Central memory CD8-positive, alpha-beta T cell (primary cell): ENCODE measurements around the gene KIF13A.

Experiments used
- ATAC-seq: fragments of 150-1000 bp; cut with Tn5 transposase; replicated peaks from 2 replicates; pipeline ENCODE4 v1.10.0; 2022; ENCODE audit warnings: mild to moderate bottlenecking, moderate FRiP score, moderate number of reproducible peaks; ENCODE audit not compliant: poor library complexity, severe bottlenecking; ENCODE audit errors: extremely low read depth
- DNase-seq, 2 donors: peaks; one replicate each; pipeline ENCODE4 v3.0.0; 2021; ENCODE audit warnings: low spot score in 2 of 2
- H3K27ac Mint-ChIP-seq: one replicate; pipeline ENCODE4 v1.8.0; 2022; ENCODE audit warnings: low read depth, mild to moderate bottlenecking, moderate library complexity, mixed read lengths
- H3K27me3 Mint-ChIP-seq: one replicate; pipeline ENCODE4 v1.8.0; 2022; ENCODE audit warnings: mixed read lengths
- H3K36me3 Mint-ChIP-seq: one replicate; pipeline ENCODE4 v1.8.0; 2022; ENCODE audit warnings: mild to moderate bottlenecking, moderate library complexity, mixed read lengths; ENCODE audit not compliant: insufficient read depth
- H3K4me1 Mint-ChIP-seq: one replicate; pipeline ENCODE4 v1.8.0; 2022; ENCODE audit warnings: mixed read lengths
- H3K4me3 Mint-ChIP-seq: one replicate; pipeline ENCODE4 v1.8.0; 2022; ENCODE audit warnings: mild to moderate bottlenecking, moderate library complexity, mixed read lengths
- H3K9me3 Mint-ChIP-seq: one replicate; pipeline ENCODE4 v1.8.0; 2022; ENCODE audit warnings: mixed read lengths

KIF13A gene

DNA sequence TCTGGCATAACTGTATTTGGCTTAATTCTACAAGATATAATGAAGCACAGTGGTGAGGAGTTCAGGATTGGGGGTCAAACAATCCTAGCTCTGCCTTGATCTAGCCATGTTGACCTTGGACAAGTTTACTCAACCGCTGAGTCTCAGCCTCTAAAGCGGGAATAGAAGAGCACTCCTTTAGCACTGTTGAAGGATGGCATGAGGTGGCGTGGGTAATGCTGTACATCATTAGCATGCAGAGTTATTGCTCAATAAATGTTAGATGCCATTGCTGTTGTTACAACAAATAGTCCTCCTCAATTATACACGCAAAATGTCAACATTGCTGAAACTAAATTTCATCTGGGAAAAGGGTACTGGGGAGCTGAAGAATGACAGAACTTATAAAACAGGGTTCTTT lies 78.6 kb downstream of the KIF13A start:
- H3K9me3 Mint-ChIP-seq = no peaks in the 10 kb centered on the region
- ATAC-seq = no peak
- H3K27ac Mint-ChIP-seq = no peak overlapping the region
- no peaks in the 10 kb centered on the region for H3K4me1 Mint-ChIP-seq
- H3K27me3 Mint-ChIP-seq = peaks cover 46% of the 10 kb centered on the region
- DNase-seq = no peak
- H3K4me3 Mint-ChIP-seq = no peak overlapping the region
- no peaks in the 10 kb centered on the region for H3K36me3 Mint-ChIP-seq

DNA sequence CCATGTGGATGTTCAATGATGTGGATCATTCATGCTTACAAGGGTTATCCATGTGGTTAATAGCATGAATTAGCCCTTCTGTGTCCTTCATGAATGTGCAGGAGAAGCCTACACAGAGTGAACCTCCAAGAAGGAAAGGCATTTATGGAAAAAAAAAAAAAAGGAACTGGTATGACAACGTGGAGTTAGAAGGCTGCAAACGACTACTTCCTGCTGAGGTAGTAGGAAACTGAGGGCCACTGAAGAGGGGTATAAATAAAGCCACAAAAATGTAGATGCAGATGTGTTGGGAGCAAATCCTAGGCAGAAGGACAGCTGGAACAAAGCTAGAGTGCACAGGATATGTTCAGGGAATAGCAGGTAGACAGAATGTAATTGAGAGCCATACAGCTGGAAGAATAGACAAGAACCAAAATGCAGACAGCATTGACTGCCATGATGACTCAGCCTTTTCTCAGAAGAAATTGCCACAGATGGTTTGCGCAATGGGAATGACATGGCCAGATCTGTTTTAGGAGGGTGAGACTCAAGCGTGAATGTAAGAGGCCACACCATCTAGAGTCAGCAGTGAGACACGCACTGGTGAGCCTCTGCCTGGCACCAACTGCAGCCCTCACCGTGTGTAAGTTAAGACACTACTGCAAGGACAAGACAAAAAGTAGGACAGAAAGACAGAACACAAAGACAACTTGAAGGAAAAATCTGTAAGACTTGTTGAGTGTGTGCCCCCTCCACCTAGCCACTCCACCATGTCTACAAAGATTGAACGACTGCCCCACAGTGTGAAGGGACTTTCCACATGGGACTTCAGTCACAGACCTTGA lies 79.8 kb downstream of the KIF13A start:
- no peaks in the 10 kb centered on the region for H3K36me3 Mint-ChIP-seq
- ATAC-seq = no peak
- H3K27me3 Mint-ChIP-seq = peaks cover 50% of the 10 kb centered on the region
- H3K27ac Mint-ChIP-seq = no peak overlapping the region
- no peaks in the 10 kb centered on the region for H3K4me1 Mint-ChIP-seq
- no peak overlapping the region for H3K4me3 Mint-ChIP-seq
- no peaks in the 10 kb centered on the region for H3K9me3 Mint-ChIP-seq
- no peak for DNase-seq

DNA sequence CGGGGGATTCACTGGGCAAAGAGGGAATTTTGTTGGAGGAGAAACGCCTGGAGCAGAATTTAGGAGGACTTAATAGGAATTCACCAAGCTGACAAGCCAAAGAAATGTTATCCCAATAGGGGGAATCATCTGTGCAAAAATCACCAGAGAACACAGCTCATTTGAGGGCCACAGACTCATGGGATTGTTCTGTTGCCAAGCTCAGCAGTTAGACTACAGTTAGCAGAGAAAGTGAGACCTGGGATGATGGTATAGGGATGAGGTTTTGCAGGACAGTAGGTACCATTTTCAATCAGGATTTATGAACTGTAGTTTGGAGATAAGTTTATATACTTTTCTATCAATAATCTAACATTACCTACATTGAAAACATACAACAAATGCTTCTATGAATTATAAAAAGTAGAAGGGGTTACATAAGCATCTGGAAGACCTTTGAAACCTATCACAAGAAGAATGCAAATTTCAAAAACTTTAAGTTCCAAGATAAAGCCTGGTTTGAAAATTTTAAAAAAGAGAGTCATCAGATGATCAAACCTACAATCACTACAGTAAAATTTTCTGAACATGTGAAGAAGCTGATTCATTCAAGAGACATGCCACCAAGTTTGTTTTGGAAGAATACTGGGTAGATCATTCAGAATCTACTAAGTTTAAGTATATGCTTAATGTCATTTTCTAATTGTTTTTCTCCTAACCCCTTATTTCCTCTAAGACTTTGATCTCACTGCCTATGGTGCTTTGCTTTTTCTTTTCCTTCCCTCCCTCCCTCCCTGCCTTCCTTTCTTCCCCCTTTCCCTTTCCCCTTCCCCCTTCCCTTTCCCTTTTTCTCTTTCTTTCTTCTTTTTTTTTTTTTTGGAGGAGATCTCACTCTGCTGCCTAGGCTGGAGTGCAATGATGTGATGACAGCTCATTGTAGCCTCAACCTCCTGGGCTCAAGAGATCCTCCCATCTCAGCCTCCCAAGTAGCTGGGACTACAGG lies 81.5 kb downstream of the KIF13A start:
- H3K9me3 Mint-ChIP-seq = no peaks in the 10 kb centered on the region
- ATAC-seq = no peak
- H3K4me1 Mint-ChIP-seq = no peaks in the 10 kb centered on the region
- no peak for DNase-seq
- peaks cover 56% of the 10 kb centered on the region for H3K27me3 Mint-ChIP-seq
- H3K36me3 Mint-ChIP-seq = no peaks in the 10 kb centered on the region
- no peak overlapping the region for H3K4me3 Mint-ChIP-seq
- H3K27ac Mint-ChIP-seq = no peak overlapping the region

DNA sequence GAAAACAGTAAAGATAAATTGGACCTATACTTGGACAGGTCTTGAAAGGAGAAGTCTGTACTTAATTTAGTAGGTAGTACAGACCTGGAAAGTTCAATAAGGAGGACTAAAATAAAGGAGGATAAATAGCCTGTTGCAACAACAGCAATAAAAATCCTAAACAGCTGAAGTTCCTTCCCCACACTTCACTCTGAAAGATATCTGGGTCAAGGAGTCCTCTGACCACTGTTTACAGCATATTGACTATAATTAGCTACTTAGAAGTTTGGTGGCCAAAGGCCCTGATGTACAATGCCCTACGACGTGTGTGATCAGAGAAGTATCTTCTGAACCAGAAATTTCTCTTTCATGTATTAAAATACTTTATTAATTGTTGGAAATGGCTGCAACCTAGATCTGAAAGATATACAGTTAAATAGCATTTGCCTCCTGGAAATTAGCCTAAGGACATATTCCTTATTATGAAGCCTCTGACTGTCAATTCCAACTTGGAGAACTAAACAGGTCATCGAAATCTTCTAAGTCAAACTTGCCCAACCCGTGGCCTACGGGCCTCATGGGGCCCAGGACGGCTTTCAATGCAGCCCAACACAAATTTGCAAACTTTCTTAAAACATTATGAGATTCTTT lies 82.8 kb downstream of the KIF13A start:
- H3K27me3 Mint-ChIP-seq = peaks cover 56% of the 10 kb centered on the region
- no peaks in the 10 kb centered on the region for H3K4me1 Mint-ChIP-seq
- no peaks in the 10 kb centered on the region for H3K36me3 Mint-ChIP-seq
- no peak for ATAC-seq
- H3K9me3 Mint-ChIP-seq = no peaks in the 10 kb centered on the region
- no peak for DNase-seq
- no peak overlapping the region for H3K4me3 Mint-ChIP-seq
- no peak overlapping the region for H3K27ac Mint-ChIP-seq

DNA sequence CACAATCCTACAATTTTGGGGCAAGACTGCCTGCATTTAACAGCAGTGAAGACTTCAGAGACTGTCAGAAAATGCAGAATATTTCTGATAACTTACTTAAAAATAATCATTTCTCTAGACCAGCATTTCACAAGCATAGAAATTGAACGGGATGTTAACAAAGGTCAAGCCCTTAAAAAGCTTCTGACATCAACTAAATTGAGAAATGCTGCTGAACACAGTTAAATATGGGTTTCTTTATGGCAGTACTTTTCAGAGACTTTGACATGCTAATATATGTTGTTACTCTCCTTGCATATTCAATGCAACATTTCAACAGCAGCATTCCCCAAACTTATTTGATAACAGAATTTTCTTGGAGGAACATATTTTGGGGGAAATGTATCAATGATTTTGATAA lies 84.5 kb downstream of the KIF13A start:
- Mint-ChIP-seq H3K9me3 (no peaks in the 10 kb centered on the region), H3K4me1 (no peaks in the 10 kb centered on the region), H3K27ac (no peak overlapping the region), H3K27me3 (peaks cover 52% of the 10 kb centered on the region), H3K4me3 (no peak overlapping the region), H3K36me3 (no peaks in the 10 kb centered on the region)
- ATAC-seq (no peak), DNase-seq (no peak)

DNA sequence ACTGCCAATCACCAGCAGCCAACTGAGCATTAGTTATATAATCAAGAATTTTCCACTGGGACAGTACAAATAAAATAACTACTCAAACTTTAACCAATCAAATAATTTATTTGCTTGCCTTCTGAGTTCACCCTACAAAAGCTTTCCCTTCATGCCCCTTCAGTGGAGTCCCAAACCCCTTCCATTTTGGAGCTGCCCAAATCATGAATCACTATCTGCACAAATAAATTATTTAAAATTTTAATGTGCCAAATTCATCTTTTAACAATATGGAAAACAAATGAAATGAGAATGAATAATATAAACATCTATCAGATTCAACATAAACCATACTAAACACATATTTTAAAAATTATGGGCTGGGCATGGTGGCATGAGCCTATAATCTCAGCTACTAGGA lies 85.9 kb downstream of the KIF13A start:
- H3K4me3 Mint-ChIP-seq = no peak overlapping the region
- H3K4me1 Mint-ChIP-seq = no peaks in the 10 kb centered on the region
- ATAC-seq = no peak
- peaks cover 51% of the 10 kb centered on the region for H3K27me3 Mint-ChIP-seq
- H3K27ac Mint-ChIP-seq = no peak overlapping the region
- H3K36me3 Mint-ChIP-seq = no peaks in the 10 kb centered on the region
- H3K9me3 Mint-ChIP-seq = peaks cover 7% of the 10 kb centered on the region
- DNase-seq = no peak

DNA sequence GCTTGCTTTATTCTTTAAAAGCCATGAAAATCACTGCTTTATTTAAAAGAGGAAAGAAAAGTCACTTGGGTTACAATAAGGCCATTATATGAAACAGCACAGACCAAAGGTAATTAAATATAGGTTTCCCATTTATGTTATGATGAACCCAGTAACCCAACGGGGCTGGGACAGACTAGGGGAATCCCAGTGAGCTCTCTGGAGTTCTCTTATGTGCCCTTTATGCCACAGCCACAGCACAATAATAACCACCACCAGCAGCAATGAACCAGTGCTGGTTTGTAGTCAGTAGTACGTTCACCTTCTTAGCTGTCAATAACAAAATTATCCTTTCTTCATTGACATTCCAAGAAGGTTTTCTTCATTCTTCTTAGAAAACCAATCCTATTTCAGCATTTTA lies 87.4 kb downstream of the KIF13A start:
- Mint-ChIP-seq H3K4me3 (no peak overlapping the region), H3K9me3 (peaks cover 16% of the 10 kb centered on the region), H3K27ac (no peak overlapping the region), H3K27me3 (peaks cover 42% of the 10 kb centered on the region), H3K36me3 (no peaks in the 10 kb centered on the region), H3K4me1 (no peaks in the 10 kb centered on the region)
- ATAC-seq = no peak
- DNase-seq = no peak

DNA sequence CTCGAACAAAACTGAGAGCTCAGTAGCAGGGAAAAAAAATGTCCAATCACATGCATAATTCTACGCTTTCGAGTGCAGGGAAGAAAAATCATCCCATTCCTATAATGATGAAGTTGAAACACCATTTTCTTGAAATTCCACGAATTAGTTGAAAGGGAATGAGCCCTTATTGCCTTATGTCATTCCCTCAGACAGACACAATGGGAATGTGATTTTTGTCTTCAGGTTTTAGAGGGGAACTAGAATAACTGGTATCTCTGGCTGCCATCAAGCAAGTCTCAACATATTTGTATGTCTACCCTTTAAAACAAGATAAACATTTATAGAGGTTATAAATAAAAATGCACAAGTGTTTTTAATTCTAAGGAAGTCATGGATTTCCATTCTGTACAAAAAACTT lies 87.9 kb downstream of the KIF13A start:
- peaks cover 39% of the 10 kb centered on the region for H3K27me3 Mint-ChIP-seq
- no peaks in the 10 kb centered on the region for H3K4me1 Mint-ChIP-seq
- H3K4me3 Mint-ChIP-seq = no peak overlapping the region
- H3K36me3 Mint-ChIP-seq = no peaks in the 10 kb centered on the region
- no peak for ATAC-seq
- DNase-seq = no peak
- H3K27ac Mint-ChIP-seq = no peak overlapping the region
- peaks cover 16% of the 10 kb centered on the region for H3K9me3 Mint-ChIP-seq

DNA sequence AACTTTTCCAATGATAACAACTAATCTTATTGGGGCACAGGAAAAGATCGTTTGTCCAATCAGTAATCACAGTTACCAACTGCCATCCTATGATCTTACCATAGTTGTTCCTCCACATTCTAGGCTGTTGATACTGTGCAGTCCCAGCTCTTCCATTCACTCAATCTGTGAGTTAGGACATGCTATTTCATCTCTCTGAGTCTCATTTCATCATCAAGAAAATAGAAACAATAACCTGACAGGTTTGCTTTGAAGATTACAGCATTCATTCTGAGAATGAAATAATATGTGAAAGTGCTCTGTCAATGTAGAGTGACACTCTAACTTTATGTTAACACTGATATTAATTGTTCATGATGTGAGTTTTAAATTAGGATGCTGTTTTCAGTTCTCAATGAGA lies 89.8 kb downstream of the KIF13A start:
- peaks cover 16% of the 10 kb centered on the region for H3K9me3 Mint-ChIP-seq

DNA sequence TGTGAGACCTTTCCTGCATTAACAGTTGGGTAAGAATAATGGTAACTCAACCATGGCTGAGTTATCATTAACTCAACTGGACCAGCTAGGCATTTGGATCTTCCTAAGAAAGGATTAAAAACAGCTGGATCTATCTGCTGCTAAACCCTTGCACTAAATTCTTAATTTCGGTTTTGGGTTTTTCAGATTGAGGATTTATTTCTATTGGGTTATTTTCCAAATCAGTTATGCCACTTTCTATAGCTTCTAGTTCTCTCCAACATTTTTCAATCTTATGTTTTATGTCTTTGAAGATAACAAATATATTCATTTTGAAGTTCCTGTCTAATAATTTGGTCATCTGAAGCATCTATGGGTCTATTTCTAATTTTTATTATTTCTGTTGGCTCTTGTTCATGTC lies 92.5 kb downstream of the KIF13A start:
- Mint-ChIP-seq H3K4me1 (no peaks in the 10 kb centered on the region), H3K36me3 (no peaks in the 10 kb centered on the region)

More for the DNA sequence above, 89.8 kb downstream of the KIF13A start:
- no peaks in the 10 kb centered on the region for H3K4me1 Mint-ChIP-seq
- DNase-seq = no peak
- ATAC-seq = no peak
- peaks cover 25% of the 10 kb centered on the region for H3K27me3 Mint-ChIP-seq
- H3K27ac Mint-ChIP-seq = no peak overlapping the region
- H3K4me3 Mint-ChIP-seq = no peak overlapping the region
- H3K36me3 Mint-ChIP-seq = no peaks in the 10 kb centered on the region

DNA sequence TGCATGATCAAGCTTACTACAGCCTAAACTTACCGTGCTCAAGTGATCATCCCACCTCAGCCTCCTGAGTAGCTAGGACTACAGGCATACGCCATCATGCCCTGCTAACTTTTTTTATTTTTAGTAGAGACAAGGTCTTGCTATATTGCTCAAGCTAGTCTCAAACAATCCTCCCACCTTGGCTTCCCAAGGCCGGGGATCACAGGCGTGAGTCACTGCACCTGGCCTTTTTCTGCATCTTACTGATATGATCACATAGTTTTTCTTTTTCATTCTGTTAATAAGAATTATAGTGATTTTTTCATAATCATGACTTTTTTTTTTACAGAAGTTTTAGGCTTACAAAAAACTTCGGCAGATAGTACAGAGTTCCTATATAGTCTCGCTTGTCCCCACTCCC lies 93.2 kb downstream of the KIF13A start:
- DNase-seq (no peak), ATAC-seq (no peak)
- Mint-ChIP-seq H3K27ac (no peak overlapping the region), H3K9me3 (peaks cover 16% of the 10 kb centered on the region), H3K4me1 (no peaks in the 10 kb centered on the region), H3K36me3 (no peaks in the 10 kb centered on the region), H3K27me3 (peaks cover 18% of the 10 kb centered on the region), H3K4me3 (no peak overlapping the region)

More for the DNA sequence above, 92.5 kb downstream of the KIF13A start:
- H3K27me3 Mint-ChIP-seq = peaks cover 18% of the 10 kb centered on the region
- H3K4me3 Mint-ChIP-seq = no peak overlapping the region
- H3K27ac Mint-ChIP-seq = no peak overlapping the region
- H3K9me3 Mint-ChIP-seq = peaks cover 16% of the 10 kb centered on the region
- DNase-seq (no peak), ATAC-seq (no peak)

DNA sequence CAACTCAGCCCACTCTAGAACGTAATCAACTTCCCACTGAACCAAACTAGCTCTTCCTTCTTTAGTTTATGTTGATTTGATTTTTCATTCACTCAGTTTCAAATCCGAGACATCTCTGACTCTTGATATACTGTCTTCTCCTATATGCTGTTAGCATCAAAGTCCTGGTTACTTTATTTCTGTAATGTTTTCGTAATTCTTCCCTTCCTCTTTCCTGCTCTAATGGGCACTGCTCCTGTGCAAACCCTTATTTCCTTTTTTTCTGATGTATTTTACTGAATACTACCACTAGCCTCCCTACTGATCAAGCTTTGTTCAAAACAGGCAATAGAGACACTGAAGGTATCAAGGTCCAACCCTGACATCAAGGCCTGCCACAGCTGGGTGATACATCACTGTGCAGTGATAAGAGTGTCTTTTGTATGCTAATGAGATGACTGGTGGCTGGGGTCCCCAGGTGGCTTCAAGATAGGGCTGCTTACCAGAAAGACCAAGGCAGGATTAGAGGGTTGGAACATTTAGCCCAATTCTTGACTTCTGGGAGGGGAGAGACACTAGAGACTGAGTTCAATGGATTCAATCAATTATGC lies 95.2 kb downstream of the KIF13A start:
- Mint-ChIP-seq H3K27ac (no peak overlapping the region), H3K4me1 (no peaks in the 10 kb centered on the region), H3K4me3 (no peak overlapping the region), H3K27me3 (peaks cover 6% of the 10 kb centered on the region), H3K36me3 (no peaks in the 10 kb centered on the region), H3K9me3 (peaks cover 16% of the 10 kb centered on the region)
- ATAC-seq = no peak
- DNase-seq = no peak
